GM23338 (cell line): ENCODE measurements around the gene CACNA2D3. TPM values are rescaled to one million over a fixed set of nuclear protein-coding genes. Genes with fewer than 3 reads are reported as not detected.

Source experiments
- ATAC-seq: fragments of 200-7000 bp; cut with Tn5 transposase; 3 replicates; pipeline ENCODE4 v1.9.1; 2020
- DNase-seq: peaks from one replicate; pipeline ENCODE4 v3.0.0-alpha.2; 2015; ENCODE audit warnings: low spot score
- H2AFZ ChIP-seq: fragments of 200-600 bp; sonication (generic); 2 replicates; pipeline ENCODE4 v1.8.0; 2016; ENCODE audit warnings: antibody characterized with exemption, mild to moderate bottlenecking, moderate library complexity
- H3F3A ChIP-seq: fragments of 200-600 bp; sonication (generic); replicated peaks from 2 replicates; pipeline ENCODE4 v1.8.0; 2017; ENCODE audit warnings: antibody characterized with exemption, mixed run types, low read depth
- H3K27ac ChIP-seq: fragments of 200-600 bp; sonication (generic); 2 replicates; pipeline ENCODE4 v1.6.1; 2016; ENCODE audit warnings: low read depth
- H3K27me3 ChIP-seq: fragments of 200-600 bp; sonication (generic); 2 replicates; pipeline ENCODE4 v1.8.0; 2016; ENCODE audit warnings: mild to moderate bottlenecking, mixed run types, moderate library complexity; ENCODE audit not compliant: insufficient read depth
- H3K36me3 ChIP-seq: fragments of 200-600 bp; sonication (generic); 2 replicates; pipeline ENCODE4 v1.8.0; 2016; ENCODE audit warnings: mild to moderate bottlenecking; ENCODE audit not compliant: insufficient read depth
- H3K4me1 ChIP-seq: fragments of 200-600 bp; sonication (generic); 2 replicates; pipeline ENCODE4 v1.8.0; 2016; ENCODE audit warnings: mild to moderate bottlenecking, moderate library complexity; ENCODE audit not compliant: insufficient read depth
- H3K4me2 ChIP-seq: fragments of 200-600 bp; sonication (generic); 2 replicates; pipeline ENCODE4 v1.7.1; 2017; ENCODE audit warnings: mixed run types
- H3K4me3 ChIP-seq: fragments of 200-600 bp; sonication (generic); 2 replicates; pipeline ENCODE4 v1.6.1; 2016; ENCODE audit warnings: mixed run types
- H3K79me2 ChIP-seq: fragments of 200-600 bp; sonication (generic); replicated peaks from 2 replicates; pipeline ENCODE4 v1.8.0; 2017; ENCODE audit warnings: mild to moderate bottlenecking; ENCODE audit not compliant: insufficient read depth
- H3K9me2 ChIP-seq: fragments of 200-600 bp; sonication (generic); 2 replicates; pipeline ENCODE4 v1.8.0; 2017; ENCODE audit not compliant: insufficient read depth
- H4K20me1 ChIP-seq: fragments of 200-600 bp; sonication (generic); replicated peaks from 2 replicates; pipeline ENCODE4 v1.8.0; 2017; ENCODE audit warnings: mild to moderate bottlenecking; ENCODE audit not compliant: insufficient read depth
- H3K27ac Mint-ChIP-seq: 2 replicates; pipeline ENCODE4 v1.8.0; 2020; ENCODE audit warnings: inconsistent platforms, mild to moderate bottlenecking, moderate library complexity, mixed read lengths
- H3K27me3 Mint-ChIP-seq: 3 replicates; pipeline ENCODE4 v1.8.0; 2022; ENCODE audit warnings: low read depth, mild to moderate bottlenecking, moderate library complexity, mixed read lengths, inconsistent platforms; ENCODE audit not compliant: insufficient read depth, poor library complexity
- H3K36me3 Mint-ChIP-seq: 3 replicates; pipeline ENCODE4 v1.8.0; 2021; ENCODE audit warnings: low read depth, mild to moderate bottlenecking, inconsistent platforms, moderate library complexity, mixed read lengths
- H3K4me1 Mint-ChIP-seq: 3 replicates; pipeline ENCODE4 v1.8.0; 2020; ENCODE audit warnings: mild to moderate bottlenecking, inconsistent platforms, mixed read lengths
- H3K4me3 Mint-ChIP-seq: 3 replicates; pipeline ENCODE4 v1.8.0; 2021; ENCODE audit warnings: moderate library complexity, mild to moderate bottlenecking, inconsistent platforms, mixed read lengths
- H3K9me3 Mint-ChIP-seq: 3 replicates; pipeline ENCODE4 v1.8.0; 2020; ENCODE audit warnings: moderate library complexity, mild to moderate bottlenecking, inconsistent platforms, mixed read lengths
- CREB1 ChIP-seq: fragments of 250-450 bp; sonication (Bioruptor Pico); IDR thresholded peaks from 2 replicates; pipeline ENCODE4 v1.5.0; 2020; ENCODE audit warnings: low read depth, mild to moderate bottlenecking, moderate library complexity
- EZH2 ChIP-seq: fragments of 200-600 bp; sonication (generic); IDR thresholded peaks from one replicate; pipeline ENCODE4 v1.8.0; 2017; ENCODE audit warnings: antibody characterized with exemption, mild to moderate bottlenecking, low read depth; ENCODE audit not compliant: unreplicated experiment
- JUNB ChIP-seq: IDR thresholded peaks from one replicate; pipeline ENCODE4 v1.6.1; 2016; ENCODE audit warnings: antibody characterized with exemption; ENCODE audit not compliant: unreplicated experiment
- NANOG ChIP-seq: IDR thresholded peaks from 2 replicates; pipeline ENCODE4 v1.6.1; 2016; ENCODE audit warnings: antibody characterized with exemption, borderline replicate concordance
- POLR2AphosphoS5 ChIP-seq: IDR thresholded peaks from 2 replicates; pipeline ENCODE4 v1.6.1; 2016; ENCODE audit warnings: antibody characterized with exemption, low read depth
- ZNF114 ChIP-seq: fragments of 250-450 bp; sonication (Bioruptor Pico); IDR thresholded peaks from 2 replicates; pipeline ENCODE4 v1.5.0; 2020; ENCODE audit warnings: mild to moderate bottlenecking, moderate library complexity
- ZNF331 ChIP-seq: fragments of 250-450 bp; sonication (Bioruptor Pico); IDR thresholded peaks from 2 replicates; pipeline ENCODE4 v1.5.0; 2020; ENCODE audit warnings: low read depth, mild to moderate bottlenecking, moderate library complexity
- polyA plus RNA-seq: library from polyadenylated mRNA; unstranded; fragments of >200 nt; fragmentation: Nextera tagmentation; extraction: Ambion mirVana; gene quantifications from 2 replicates; pipeline ENCODE4 v1.2.1, GENCODE V29; 2016
- total RNA-seq: library from RNA; depleted of rRNA; stranded (reverse); fragments of >200 nt; shearing (Covaris generic); gene quantifications from 2 replicates; pipeline ENCODE4 v1.2.3, GENCODE V29; 2014
- TF ChIP-seq, protein P1 (sequence below): IDR thresholded peaks from 2 replicates; pipeline ENCODE4 v1.6.1; 2016; ENCODE audit warnings: antibody characterized with exemption
- TF ChIP-seq, protein P2 (sequence below), 2 experiments: fragments of 200-600 bp in 1 of 2; sonication (generic) in 1 of 2; conservative IDR thresholded peaks; 2 replicates each; pipeline versions ENCODE4 v1.5.1 to v1.6.1; 2016 to 2017; ENCODE audit warnings: antibody characterized with exemption in 2 of 2, low read depth in 2 of 2, mild to moderate bottlenecking in 2 of 2, moderate library complexity in 1 of 2
- TF ChIP-seq, protein P3 (sequence below): fragments of 250-450 bp; sonication (Bioruptor Pico); IDR thresholded peaks from 2 replicates; pipeline ENCODE4 v1.5.0; 2020; ENCODE audit warnings: mild to moderate bottlenecking, moderate library complexity

The CACNA2D3 gene
- total and polyA plus RNA-seq, 2 experiments from 2014 or later, result 2.2 to 2.3 TPM

DNA sequence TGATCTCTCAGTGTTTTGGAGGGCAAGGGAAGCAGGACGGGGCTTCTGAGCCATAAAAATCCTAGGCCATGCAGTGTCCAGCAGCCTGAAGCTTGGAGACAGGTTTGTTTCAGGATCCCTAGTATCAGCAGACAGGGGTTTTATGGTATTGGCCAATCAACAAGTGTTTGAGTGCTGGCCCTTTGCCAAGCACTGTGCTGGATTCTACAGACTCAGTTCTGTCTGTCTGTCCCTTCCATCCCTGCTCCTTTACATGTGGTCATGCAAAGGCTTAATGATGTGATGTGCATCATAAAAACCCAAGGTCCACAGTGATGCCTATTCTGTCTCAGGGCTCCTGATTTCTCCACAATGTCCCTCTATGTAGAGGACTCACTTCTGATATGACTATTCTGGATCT, 621.4 kb downstream of the CACNA2D3 start:
- Histone ChIP-seq H3K79me2 (no peaks in the 10 kb centered on the region), H3K9me2 (peaks cover 14% of the 10 kb centered on the region; the same call in 1 of the 2 replicates), H3K4me2 (no peak overlapping the region), H3K4me3 (no peak overlapping the region), H3K27me3 (no peaks in the 10 kb centered on the region), H2AFZ (no peak overlapping the region), H3K4me1 (no peaks in the 10 kb centered on the region), H3K27ac (no peak overlapping the region), H3F3A (no peaks in the 10 kb centered on the region), H4K20me1 (no peaks in the 10 kb centered on the region), H3K36me3 (no peaks in the 10 kb centered on the region)
- DNase-seq (no peak), ATAC-seq (no peak)
- Mint-ChIP-seq H3K27ac (no peak overlapping the region), H3K9me3 (no peaks in the 10 kb centered on the region), H3K36me3 (no peaks in the 10 kb centered on the region; the same call in 2 of the 3 replicates), H3K27me3 (no peaks in the 10 kb centered on the region), H3K4me3 (no peak overlapping the region), H3K4me1 (no peaks in the 10 kb centered on the region)
- no peak for TF ChIP-seq NANOG

DNA sequence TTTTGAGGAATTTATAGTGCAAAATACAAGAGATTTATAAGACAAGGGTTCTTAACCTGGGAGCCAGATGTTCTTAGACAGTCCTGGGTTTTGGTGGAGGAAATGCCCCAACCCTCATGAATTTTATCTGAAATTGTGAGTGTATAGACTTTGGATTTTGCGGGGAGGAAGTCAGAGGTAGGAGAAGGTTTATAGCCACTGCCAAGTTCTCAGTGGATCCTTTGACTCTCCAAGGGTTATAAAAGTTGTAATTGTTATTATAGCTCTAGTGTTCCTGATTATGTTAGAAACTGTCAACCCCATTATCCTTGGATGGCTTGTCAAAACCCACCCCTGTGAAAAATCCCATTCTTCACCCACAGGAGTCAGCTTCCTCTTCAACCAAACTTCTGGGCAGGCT, 621.9 kb downstream of the CACNA2D3 start:
- no peaks in the 10 kb centered on the region for H4K20me1 ChIP-seq
- H2AFZ ChIP-seq, result no peak overlapping the region
- Mint-ChIP-seq H3K4me1 (no peaks in the 10 kb centered on the region), H3K36me3 (no peaks in the 10 kb centered on the region; the same call in 2 of the 3 replicates), H3K9me3 (no peaks in the 10 kb centered on the region), H3K4me3 (no peak overlapping the region), H3K27me3 (no peaks in the 10 kb centered on the region), H3K27ac (no peak overlapping the region)
- DNase-seq, result no peak
- H3K9me2 ChIP-seq, result peaks cover 12% of the 10 kb centered on the region; the same call in 1 of the 2 replicates
- no peak overlapping the region for H3K4me3 ChIP-seq
- no peaks in the 10 kb centered on the region for H3K27me3 ChIP-seq
- H3K4me1 ChIP-seq, result 0 out of 2 replicates have a peak, but pooled peaks cover under 1% of the 10 kb centered on the region
- no peak for ATAC-seq
- H3K27ac ChIP-seq, result no peak overlapping the region
- no peaks in the 10 kb centered on the region for H3K36me3 ChIP-seq
- no peak overlapping the region for H3K4me2 ChIP-seq
- H3F3A ChIP-seq, result no peaks in the 10 kb centered on the region
- H3K79me2 ChIP-seq, result 0 out of 2 replicates have a peak, but pooled peaks cover 3% of the 10 kb centered on the region
- TF ChIP-seq, protein P1, sequence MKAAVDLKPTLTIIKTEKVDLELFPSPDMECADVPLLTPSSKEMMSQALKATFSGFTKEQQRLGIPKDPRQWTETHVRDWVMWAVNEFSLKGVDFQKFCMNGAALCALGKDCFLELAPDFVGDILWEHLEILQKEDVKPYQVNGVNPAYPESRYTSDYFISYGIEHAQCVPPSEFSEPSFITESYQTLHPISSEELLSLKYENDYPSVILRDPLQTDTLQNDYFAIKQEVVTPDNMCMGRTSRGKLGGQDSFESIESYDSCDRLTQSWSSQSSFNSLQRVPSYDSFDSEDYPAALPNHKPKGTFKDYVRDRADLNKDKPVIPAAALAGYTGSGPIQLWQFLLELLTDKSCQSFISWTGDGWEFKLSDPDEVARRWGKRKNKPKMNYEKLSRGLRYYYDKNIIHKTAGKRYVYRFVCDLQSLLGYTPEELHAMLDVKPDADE, result no peak
- TF ChIP-seq ZNF331 (CRISPR knock-in tag) (no peak), POLR2AphosphoS5 (no peak), EZH2 (no peak), JUNB (no peak), NANOG (no peak), ZNF114 (CRISPR knock-in tag) (no peak), CREB1 (CRISPR knock-in tag) (no peak)
- TF ChIP-seq, protein P2, sequence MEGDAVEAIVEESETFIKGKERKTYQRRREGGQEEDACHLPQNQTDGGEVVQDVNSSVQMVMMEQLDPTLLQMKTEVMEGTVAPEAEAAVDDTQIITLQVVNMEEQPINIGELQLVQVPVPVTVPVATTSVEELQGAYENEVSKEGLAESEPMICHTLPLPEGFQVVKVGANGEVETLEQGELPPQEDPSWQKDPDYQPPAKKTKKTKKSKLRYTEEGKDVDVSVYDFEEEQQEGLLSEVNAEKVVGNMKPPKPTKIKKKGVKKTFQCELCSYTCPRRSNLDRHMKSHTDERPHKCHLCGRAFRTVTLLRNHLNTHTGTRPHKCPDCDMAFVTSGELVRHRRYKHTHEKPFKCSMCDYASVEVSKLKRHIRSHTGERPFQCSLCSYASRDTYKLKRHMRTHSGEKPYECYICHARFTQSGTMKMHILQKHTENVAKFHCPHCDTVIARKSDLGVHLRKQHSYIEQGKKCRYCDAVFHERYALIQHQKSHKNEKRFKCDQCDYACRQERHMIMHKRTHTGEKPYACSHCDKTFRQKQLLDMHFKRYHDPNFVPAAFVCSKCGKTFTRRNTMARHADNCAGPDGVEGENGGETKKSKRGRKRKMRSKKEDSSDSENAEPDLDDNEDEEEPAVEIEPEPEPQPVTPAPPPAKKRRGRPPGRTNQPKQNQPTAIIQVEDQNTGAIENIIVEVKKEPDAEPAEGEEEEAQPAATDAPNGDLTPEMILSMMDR (conservative IDR thresholded peaks at IDR 0.05; ENCODE audit: low read depth in 2 of 2), result no peak
- TF ChIP-seq, protein P3, sequence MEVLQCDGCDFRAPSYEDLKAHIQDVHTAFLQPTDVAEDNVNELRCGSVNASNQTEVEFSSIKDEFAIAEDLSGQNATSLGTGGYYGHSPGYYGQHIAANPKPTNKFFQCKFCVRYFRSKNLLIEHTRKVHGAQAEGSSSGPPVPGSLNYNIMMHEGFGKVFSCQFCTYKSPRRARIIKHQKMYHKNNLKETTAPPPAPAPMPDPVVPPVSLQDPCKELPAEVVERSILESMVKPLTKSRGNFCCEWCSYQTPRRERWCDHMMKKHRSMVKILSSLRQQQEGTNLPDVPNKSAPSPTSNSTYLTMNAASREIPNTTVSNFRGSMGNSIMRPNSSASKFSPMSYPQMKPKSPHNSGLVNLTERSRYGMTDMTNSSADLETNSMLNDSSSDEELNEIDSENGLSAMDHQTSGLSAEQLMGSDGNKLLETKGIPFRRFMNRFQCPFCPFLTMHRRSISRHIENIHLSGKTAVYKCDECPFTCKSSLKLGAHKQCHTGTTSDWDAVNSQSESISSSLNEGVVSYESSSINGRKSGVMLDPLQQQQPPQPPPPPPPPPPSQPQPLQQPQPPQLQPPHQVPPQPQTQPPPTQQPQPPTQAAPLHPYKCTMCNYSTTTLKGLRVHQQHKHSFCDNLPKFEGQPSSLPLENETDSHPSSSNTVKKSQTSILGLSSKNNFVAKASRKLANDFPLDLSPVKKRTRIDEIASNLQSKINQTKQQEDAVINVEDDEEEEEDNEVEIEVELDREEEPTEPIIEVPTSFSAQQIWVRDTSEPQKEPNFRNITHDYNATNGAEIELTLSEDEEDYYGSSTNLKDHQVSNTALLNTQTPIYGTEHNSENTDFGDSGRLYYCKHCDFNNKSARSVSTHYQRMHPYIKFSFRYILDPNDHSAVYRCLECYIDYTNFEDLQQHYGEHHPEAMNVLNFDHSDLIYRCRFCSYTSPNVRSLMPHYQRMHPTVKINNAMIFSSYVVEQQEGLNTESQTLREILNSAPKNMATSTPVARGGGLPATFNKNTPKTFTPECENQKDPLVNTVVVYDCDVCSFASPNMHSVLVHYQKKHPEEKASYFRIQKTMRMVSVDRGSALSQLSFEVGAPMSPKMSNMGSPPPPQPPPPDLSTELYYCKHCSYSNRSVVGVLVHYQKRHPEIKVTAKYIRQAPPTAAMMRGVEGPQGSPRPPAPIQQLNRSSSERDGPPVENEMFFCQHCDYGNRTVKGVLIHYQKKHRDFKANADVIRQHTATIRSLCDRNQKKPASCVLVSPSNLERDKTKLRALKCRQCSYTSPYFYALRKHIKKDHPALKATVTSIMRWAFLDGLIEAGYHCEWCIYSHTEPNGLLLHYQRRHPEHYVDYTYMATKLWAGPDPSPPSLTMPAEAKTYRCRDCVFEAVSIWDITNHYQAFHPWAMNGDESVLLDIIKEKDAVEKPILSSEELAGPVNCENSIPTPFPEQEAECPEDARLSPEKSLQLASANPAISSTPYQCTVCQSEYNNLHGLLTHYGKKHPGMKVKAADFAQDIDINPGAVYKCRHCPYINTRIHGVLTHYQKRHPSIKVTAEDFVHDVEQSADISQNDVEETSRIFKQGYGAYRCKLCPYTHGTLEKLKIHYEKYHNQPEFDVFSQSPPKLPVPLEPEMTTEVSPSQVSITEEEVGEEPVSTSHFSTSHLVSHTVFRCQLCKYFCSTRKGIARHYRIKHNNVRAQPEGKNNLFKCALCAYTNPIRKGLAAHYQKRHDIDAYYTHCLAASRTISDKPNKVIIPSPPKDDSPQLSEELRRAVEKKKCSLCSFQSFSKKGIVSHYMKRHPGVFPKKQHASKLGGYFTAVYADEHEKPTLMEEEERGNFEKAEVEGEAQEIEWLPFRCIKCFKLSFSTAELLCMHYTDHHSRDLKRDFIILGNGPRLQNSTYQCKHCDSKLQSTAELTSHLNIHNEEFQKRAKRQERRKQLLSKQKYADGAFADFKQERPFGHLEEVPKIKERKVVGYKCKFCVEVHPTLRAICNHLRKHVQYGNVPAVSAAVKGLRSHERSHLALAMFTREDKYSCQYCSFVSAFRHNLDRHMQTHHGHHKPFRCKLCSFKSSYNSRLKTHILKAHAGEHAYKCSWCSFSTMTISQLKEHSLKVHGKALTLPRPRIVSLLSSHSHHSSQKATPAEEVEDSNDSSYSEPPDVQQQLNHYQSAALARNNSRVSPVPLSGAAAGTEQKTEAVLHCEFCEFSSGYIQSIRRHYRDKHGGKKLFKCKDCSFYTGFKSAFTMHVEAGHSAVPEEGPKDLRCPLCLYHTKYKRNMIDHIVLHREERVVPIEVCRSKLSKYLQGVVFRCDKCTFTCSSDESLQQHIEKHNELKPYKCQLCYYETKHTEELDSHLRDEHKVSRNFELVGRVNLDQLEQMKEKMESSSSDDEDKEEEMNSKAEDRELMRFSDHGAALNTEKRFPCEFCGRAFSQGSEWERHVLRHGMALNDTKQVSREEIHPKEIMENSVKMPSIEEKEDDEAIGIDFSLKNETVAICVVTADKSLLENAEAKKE (CRISPR knock-in tag), result no peak
